Endothelial cell of umbilical vein (primary cell): ENCODE data around the gene ADGRG3.

ENCODE experiments used
- CTCF ChIP-seq, 2 donors: IDR thresholded peaks; 1 replicate in 1 of 2; 2 replicates in 1 of 2; pipeline ENCODE4 v1.5.1; 2011; ENCODE audit warnings: low read length in 2 of 2, mild to moderate bottlenecking in 2 of 2, moderate library complexity in 2 of 2, control low read depth in 1 of 2, inconsistent platforms in 1 of 2, low read depth in 1 of 2; ENCODE audit not compliant: insufficient read depth in 1 of 2; ENCODE audit errors: extremely low read depth in 1 of 2
- POLR2A ChIP-seq: IDR thresholded peaks from 2 replicates; pipeline ENCODE4 v1.6.1; 2012; ENCODE audit warnings: low read depth, mild to moderate bottlenecking, control low read depth, low read length

DNA sequence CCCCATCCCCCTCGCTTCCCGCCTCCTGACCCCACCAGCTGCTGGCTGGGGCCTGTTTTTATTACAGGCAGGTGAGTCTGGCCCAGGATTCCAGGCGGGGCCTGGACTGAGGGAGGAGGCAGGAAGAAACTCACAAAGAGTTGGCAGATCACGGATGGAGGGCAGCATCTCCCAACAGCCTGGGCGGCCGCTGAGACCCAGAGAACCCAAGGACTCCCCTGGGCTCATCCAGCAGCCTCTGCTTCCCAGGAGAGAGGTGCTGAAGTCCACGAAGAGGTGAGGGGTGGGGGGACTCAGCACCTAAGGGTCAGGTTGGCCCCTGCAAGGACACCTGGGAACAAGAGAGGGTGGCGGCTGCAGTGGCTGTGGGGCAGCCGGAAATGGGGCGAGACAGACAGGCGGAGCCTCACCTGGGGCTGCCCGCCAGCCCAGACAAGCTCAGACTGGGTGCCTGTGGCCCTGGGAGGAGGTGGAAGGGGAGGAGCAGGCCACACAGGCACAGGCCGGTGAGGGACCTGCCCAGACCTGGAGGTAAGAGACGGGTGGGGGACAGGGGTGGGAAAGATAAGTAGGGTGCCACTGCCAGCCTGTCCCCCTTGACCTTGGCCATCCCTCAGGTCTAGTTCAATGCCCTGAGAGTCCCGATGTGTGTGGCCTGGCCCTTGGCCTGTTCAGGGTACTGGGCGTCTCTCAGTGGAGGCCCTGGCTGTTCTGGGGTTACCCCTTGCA is 48.3 kb upstream of the ADGRG3 start:
- TF ChIP-seq CTCF (IDR thresholded peaks at IDR 0.05; ENCODE audit: extremely low read depth in 1 of 2, insufficient read depth in 1 of 2, low read depth in 1 of 2, low read length in 2 of 2) (no peak), POLR2A (no peak)
